Lower leg skin (tissue), 3 donors: ENCODE measurements around the gene KRTAP12-4.
"Not testable (repeated sequence)": the region's sequence is repeated elsewhere in the genome, so short reads cannot be mapped to it uniquely, and the experiment has no call there.

Source experiments
- POLR2A ChIP-seq, 2 donors: fragments of 450-650 bp; IDR thresholded peaks; one replicate each; pipeline ENCODE4 v1.6.1; 2016 to 2017; ENCODE audit warnings: antibody characterized with exemption in 2 of 2, mild to moderate bottlenecking in 1 of 2, moderate library complexity in 1 of 2
- TF ChIP-seq, protein P1 (sequence below), 3 donors: fragments of 450-650 bp; IDR thresholded peaks; one replicate each; pipeline ENCODE4 v1.5.1; 2016; ENCODE audit warnings: antibody characterized with exemption in 3 of 3, mild to moderate bottlenecking in 3 of 3, moderate library complexity in 2 of 3

DNA sequence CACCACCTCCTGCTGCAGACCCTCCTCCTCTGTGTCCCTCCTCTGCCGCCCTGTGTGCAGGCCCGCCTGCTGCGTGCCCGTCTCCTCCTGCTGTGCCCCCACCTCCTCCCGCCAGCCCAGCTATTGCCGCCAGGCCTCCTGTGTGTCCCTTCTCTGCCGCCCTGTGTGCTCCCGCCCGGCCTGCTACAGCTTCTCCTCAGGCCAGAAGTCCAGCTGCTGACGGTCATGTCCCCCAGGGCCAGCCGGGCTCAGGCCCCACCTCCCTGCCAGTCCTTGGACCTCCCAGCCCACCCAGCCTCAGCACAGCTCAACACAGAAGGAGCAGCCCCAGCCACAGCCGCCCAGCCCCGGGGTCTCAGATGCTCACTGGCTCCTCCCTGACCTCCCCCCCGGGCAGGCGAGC, 26.6 kb downstream of the KRTAP12-4 start:
- TF ChIP-seq, protein P1, sequence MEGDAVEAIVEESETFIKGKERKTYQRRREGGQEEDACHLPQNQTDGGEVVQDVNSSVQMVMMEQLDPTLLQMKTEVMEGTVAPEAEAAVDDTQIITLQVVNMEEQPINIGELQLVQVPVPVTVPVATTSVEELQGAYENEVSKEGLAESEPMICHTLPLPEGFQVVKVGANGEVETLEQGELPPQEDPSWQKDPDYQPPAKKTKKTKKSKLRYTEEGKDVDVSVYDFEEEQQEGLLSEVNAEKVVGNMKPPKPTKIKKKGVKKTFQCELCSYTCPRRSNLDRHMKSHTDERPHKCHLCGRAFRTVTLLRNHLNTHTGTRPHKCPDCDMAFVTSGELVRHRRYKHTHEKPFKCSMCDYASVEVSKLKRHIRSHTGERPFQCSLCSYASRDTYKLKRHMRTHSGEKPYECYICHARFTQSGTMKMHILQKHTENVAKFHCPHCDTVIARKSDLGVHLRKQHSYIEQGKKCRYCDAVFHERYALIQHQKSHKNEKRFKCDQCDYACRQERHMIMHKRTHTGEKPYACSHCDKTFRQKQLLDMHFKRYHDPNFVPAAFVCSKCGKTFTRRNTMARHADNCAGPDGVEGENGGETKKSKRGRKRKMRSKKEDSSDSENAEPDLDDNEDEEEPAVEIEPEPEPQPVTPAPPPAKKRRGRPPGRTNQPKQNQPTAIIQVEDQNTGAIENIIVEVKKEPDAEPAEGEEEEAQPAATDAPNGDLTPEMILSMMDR (IDR thresholded peaks at IDR 0.05) = not testable (repeated sequence)
- TF ChIP-seq POLR2A (IDR thresholded peaks at IDR 0.05) = not testable (repeated sequence)
